H1 (cell line): ENCODE data around the gene EEF1G. TPM values are rescaled to one million over a fixed set of nuclear protein-coding genes. Genes with fewer than 3 reads are reported as not detected.

Source experiments
- CTCF ChIA-PET: fragments of 300-600 bp; sonication (Branson Sonifier 250); formaldehyde crosslinking; loops from one replicate; lab custom pipeline; 2021; ENCODE audit not compliant: partially characterized antibody; lab: Charles Lee
- POLR2A ChIA-PET: fragments of 300-600 bp; sonication (Branson Sonifier 250); formaldehyde crosslinking; loops from one replicate; lab custom pipeline; 2021; ENCODE audit warnings: inconsistent platforms; ENCODE audit not compliant: partially characterized antibody; lab: Charles Lee
- DNase-seq, 2 experiments: peaks; one replicate each; pipeline versions ENCODE4 v3.0.0 to v3.0.0-alpha.2; 2010 to 2022; ENCODE audit warnings: low spot score in 2 of 2, low read depth in 1 of 2, mixed read lengths in 1 of 2
- FAIRE-seq: peaks from 2 replicates; lab custom pipeline; 2011; peaks lifted over from hg19 to GRCh38; lab: Jason Lieb, UNC
- H2AFZ ChIP-seq: 2 replicates; pipeline ENCODE4 v1.8.1; 2012; ENCODE audit warnings: low read length, inconsistent platforms
- H2AK5ac ChIP-seq: 2 replicates; pipeline ENCODE4 v1.6.1; 2013; ENCODE audit warnings: low read depth, low read length
- H2BK120ac ChIP-seq: replicated peaks from 2 replicates; pipeline ENCODE3; 2013; ENCODE audit warnings: low read depth, low read length, inconsistent platforms
- H2BK12ac ChIP-seq: 2 replicates; pipeline ENCODE4 v1.6.1; 2013; ENCODE audit warnings: low read depth, low read length
- H2BK15ac ChIP-seq: 2 replicates; pipeline ENCODE4 v1.6.1; 2013; ENCODE audit warnings: low read length
- H2BK20ac ChIP-seq: 2 replicates; pipeline ENCODE4 v1.6.1; 2013; ENCODE audit warnings: low read length
- H2BK5ac ChIP-seq: 2 replicates; pipeline ENCODE4 v1.6.1; 2013; ENCODE audit warnings: low read depth, low read length
- H3K14ac ChIP-seq: 2 replicates; pipeline ENCODE4 v1.6.1; 2013; ENCODE audit warnings: inconsistent platforms; ENCODE audit not compliant: insufficient read length
- H3K18ac ChIP-seq: 2 replicates; pipeline ENCODE4 v1.6.1; 2013; ENCODE audit warnings: low read length; ENCODE audit errors: extremely low read depth
- H3K23ac ChIP-seq: 2 replicates; pipeline ENCODE4 v1.6.1; 2013; ENCODE audit warnings: inconsistent platforms; ENCODE audit not compliant: insufficient read length
- H3K23me2 ChIP-seq: 2 replicates; pipeline ENCODE4 v1.6.1; 2013; ENCODE audit warnings: low read depth, low read length
- H3K27ac ChIP-seq: 2 replicates; pipeline ENCODE4 v1.6.1; 2011; ENCODE audit warnings: low read depth, low read length, inconsistent platforms
- H3K27me3 ChIP-seq, 4 experiments: replicated peaks in 1 of 4; 1 replicate in 1 of 4; 2 replicates in 3 of 4; pipeline versions ENCODE4 v1.6.1 to v1.8.1; 2011 to 2013; ENCODE audit warnings: low read length in 3 of 4, mild to moderate bottlenecking in 3 of 4, inconsistent platforms in 2 of 4, mixed read lengths in 2 of 4, moderate library complexity in 1 of 4; ENCODE audit not compliant: control insufficient read depth in 3 of 4, insufficient read depth in 3 of 4; ENCODE audit errors: extremely low read depth in 1 of 4
- H3K36me3 ChIP-seq, 4 experiments: 2 replicates each; pipeline versions ENCODE4 v1.6.1 to v1.8.1; 2011 to 2013; ENCODE audit warnings: mild to moderate bottlenecking in 4 of 4, low read length in 3 of 4, moderate library complexity in 2 of 4, control low read depth in 1 of 4, inconsistent platforms in 1 of 4; ENCODE audit not compliant: insufficient read depth in 4 of 4, control insufficient read depth in 2 of 4
- H3K4ac ChIP-seq: replicated peaks from 2 replicates; pipeline ENCODE3; 2013; ENCODE audit warnings: low read length, low read depth, mixed read lengths, inconsistent platforms; ENCODE audit not compliant: insufficient read length
- H3K4me1 ChIP-seq, 4 experiments: replicated peaks in 1 of 4; 1 replicate in 1 of 4; 2 replicates in 3 of 4; pipeline versions ENCODE4 v1.6.1 to v1.8.1; 2011 to 2013; ENCODE audit warnings: low read length in 3 of 4, inconsistent platforms in 2 of 4, mixed read lengths in 1 of 4; ENCODE audit not compliant: insufficient read depth in 4 of 4, control insufficient read depth in 3 of 4
- H3K4me2 ChIP-seq, 2 experiments: 2 replicates each; pipeline versions ENCODE4 v1.6.1 to v1.8.1; 2011 to 2013; ENCODE audit warnings: low read depth in 2 of 2, low read length in 2 of 2, control low read depth in 1 of 2, inconsistent platforms in 1 of 2, mild to moderate bottlenecking in 1 of 2; ENCODE audit not compliant: insufficient read depth in 1 of 2
- H3K4me3 ChIP-seq, 4 experiments: fragments of 200-600, 300-600 bp in 1 of 4; sonication (generic), shearing (Covaris generic), sonication (Bioruptor Twin) in 1 of 4; 2 replicates each; pipeline versions ENCODE4 v1.5.1 to v1.8.1; 2011 to 2016; ENCODE audit warnings: low read length in 4 of 4, low read depth in 3 of 4, control low read depth in 2 of 4, inconsistent platforms in 2 of 4, mild to moderate bottlenecking in 2 of 4, mixed read lengths in 1 of 4, moderate library complexity in 1 of 4; ENCODE audit not compliant: insufficient read depth in 2 of 4; ENCODE audit errors: extremely low read depth in 1 of 4
- H3K56ac ChIP-seq: replicated peaks from 2 replicates; pipeline ENCODE3; 2013; ENCODE audit warnings: low read depth, mild to moderate bottlenecking, mixed read lengths, low read length, inconsistent platforms; ENCODE audit not compliant: insufficient read length
- H3K79me1 ChIP-seq: 2 replicates; pipeline ENCODE4 v1.6.1; 2013; ENCODE audit warnings: low read depth, low read length, control low read depth
- H3K79me2 ChIP-seq, 2 experiments: 2 replicates each; pipeline versions ENCODE4 v1.6.1 to v1.8.1; 2012 to 2013; ENCODE audit warnings: low read length in 2 of 2, mild to moderate bottlenecking in 2 of 2, inconsistent platforms in 1 of 2; ENCODE audit not compliant: insufficient read depth in 2 of 2, control insufficient read depth in 1 of 2
- H3K9ac ChIP-seq, 4 experiments: replicated peaks in 1 of 4; 1 replicate in 1 of 4; 2 replicates in 3 of 4; pipeline versions ENCODE4 v1.6.1 to v1.8.1; 2011 to 2013; ENCODE audit warnings: low read depth in 3 of 4, low read length in 3 of 4, control low read depth in 2 of 4, mild to moderate bottlenecking in 2 of 4, moderate library complexity in 2 of 4, inconsistent platforms in 1 of 4; ENCODE audit errors: extremely low read depth in 1 of 4
- H3K9me3 ChIP-seq, 2 experiments: 2 replicates each; pipeline versions ENCODE4 v1.6.1 to v1.8.1; 2012 to 2013; ENCODE audit warnings: mild to moderate bottlenecking in 2 of 2, moderate library complexity in 2 of 2, control low read depth in 1 of 2, inconsistent platforms in 1 of 2, low read depth in 1 of 2, low read length in 1 of 2, mixed read lengths in 1 of 2; ENCODE audit not compliant: insufficient read depth in 2 of 2
- H4K20me1 ChIP-seq, 2 experiments: replicated peaks in 1 of 2; 2 replicates each; pipeline versions ENCODE3 to v1.8.1; 2011 to 2013; ENCODE audit warnings: inconsistent platforms in 2 of 2, low read length in 2 of 2, mild to moderate bottlenecking in 1 of 2; ENCODE audit not compliant: insufficient read depth in 2 of 2, control insufficient read depth in 1 of 2
- H4K5ac ChIP-seq: 2 replicates; pipeline ENCODE4 v1.6.1; 2013; ENCODE audit warnings: low read length, low read depth, mixed read lengths, inconsistent platforms; ENCODE audit not compliant: insufficient read length
- H4K8ac ChIP-seq: 2 replicates; pipeline ENCODE4 v1.8.0; 2013; ENCODE audit warnings: mild to moderate bottlenecking, moderate library complexity, low read length, inconsistent platforms; ENCODE audit not compliant: insufficient read depth; ENCODE audit errors: extremely low read depth
- H4K91ac ChIP-seq: replicated peaks from 2 replicates; pipeline ENCODE3; 2013; ENCODE audit warnings: low read length, mixed read lengths, inconsistent platforms; ENCODE audit not compliant: insufficient read length
- EGR1 ChIP-seq: IDR thresholded peaks from 2 replicates; pipeline ENCODE4 v1.6.1; 2011; ENCODE audit warnings: low read depth, low read length, borderline replicate concordance
- GABPA ChIP-seq: IDR thresholded peaks from 2 replicates; pipeline ENCODE4 v1.6.1; 2011; ENCODE audit warnings: mild to moderate bottlenecking, low read length, moderate library complexity, borderline replicate concordance; ENCODE audit not compliant: insufficient read depth
- RNF2 ChIP-seq: fragments of 200-900, 300-1000 bp; sonication (generic); IDR thresholded peaks from 2 replicates; pipeline ENCODE4 v1.7.1; 2016; ENCODE audit warnings: borderline replicate concordance, low read depth, mild to moderate bottlenecking, antibody characterized with exemption, low read length; ENCODE audit not compliant: poor library complexity, severe bottlenecking; ENCODE audit errors: missing control alignments
- SP2 ChIP-seq: IDR thresholded peaks from 2 replicates; pipeline ENCODE4 v1.6.1; 2012; ENCODE audit warnings: mild to moderate bottlenecking, low read length, inconsistent platforms
- SUZ12 ChIP-seq: fragments of 200-600 bp; sonication (generic); IDR thresholded peaks from 2 replicates; pipeline ENCODE4 v1.6.1; 2012; ENCODE audit warnings: mild to moderate bottlenecking, inconsistent platforms, low read length, moderate library complexity, mixed read lengths
- ZNF274 ChIP-seq: IDR thresholded peaks from 2 replicates; pipeline ENCODE4 v1.7.0; 2012; ENCODE audit warnings: low read length, borderline replicate concordance; ENCODE audit errors: extremely low read depth
- WGBS, 2 experiments: shearing (Covaris generic) in 1 of 2; methylation state at CpG; one replicate each; pipeline versions ENCODE4 v1.1.6 to v1.1.7; 2013 to 2015; ENCODE audit warnings: low lambda C conversion rate in 2 of 2, mixed read lengths in 2 of 2, inconsistent platforms in 1 of 2, low coverage in 1 of 2, missing lambda C conversion rate in 1 of 2; ENCODE audit not compliant: insufficient replicate concordance in 2 of 2, insufficient coverage in 1 of 2, insufficient read length in 1 of 2; ENCODE audit errors: extremely low coverage in 1 of 2, missing lambda C conversion rate in 1 of 2; 5-methylcytosine and 5-hydroxymethylcytosine counted together
- polyA plus RNA-seq, 7 experiments: library from polyadenylated mRNA; depleted of rRNA in 3 of 7; stranded (reverse) in 5 of 7; unstranded in 2 of 7; fragments of >200 nt in 5 of 7; fragments of 200-250 nt in 2 of 7; gene quantifications; 1 replicate in 5 of 7; 2 replicates in 1 of 7; 4 replicates in 1 of 7; pipeline versions ENCODE4 v1.2.1 to v1.2.3, GENCODE V29; 2011 to 2013; ENCODE audit warnings: missing spikeins in 2 of 7, mixed read lengths in 2 of 7
- total RNA-seq: library from RNA; stranded (reverse); fragmentation: NEBNext Ultra II Directional; extraction: Animal tissue kit (Norgen Biotek cat#: 25700); gene quantifications from 2 replicates; pipeline ENCODE4 v1.2.1, GENCODE V29; 2021

EEF1G gene
- total and polyA plus RNA-seq, 2 of the 8 experiments (the other 6 are each of a cell fraction or from before 2014, with no cell fraction given), result 1,627 to 1,996 TPM

DNA sequence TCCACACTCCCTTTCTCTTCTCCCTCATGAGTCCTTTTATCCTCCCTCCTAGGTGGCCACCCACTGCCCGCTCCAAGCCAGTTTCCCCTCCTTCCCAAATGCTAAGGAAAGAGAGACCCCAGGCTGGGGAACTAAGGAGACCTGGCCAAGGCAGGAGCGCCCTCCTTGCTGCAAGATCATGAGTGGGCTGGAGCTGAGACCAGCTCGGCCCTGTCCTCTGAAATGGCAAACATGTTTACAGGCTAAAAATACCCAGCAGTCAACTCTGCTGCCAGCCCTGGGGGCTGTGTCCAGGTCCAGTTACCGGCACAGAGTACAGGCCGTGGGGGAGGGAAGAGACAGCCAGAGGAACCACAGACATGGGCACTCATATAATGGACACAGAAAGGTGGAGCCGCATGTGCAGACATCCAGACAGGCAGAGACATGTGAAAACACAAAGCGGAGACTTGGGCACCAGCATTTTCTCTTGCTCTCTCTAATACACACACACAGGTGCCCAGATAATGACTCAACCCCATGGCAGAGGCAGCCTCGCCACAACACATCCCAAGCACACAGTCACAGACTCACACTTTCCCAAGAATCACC lies 25.9 kb downstream of the EEF1G start:
- Histone ChIP-seq H3K9ac (no peak overlapping the region), H3K4ac (no peak overlapping the region), H2AK5ac (peak overlapping the region; percentile 26; the same call in 1 of the 2 replicates), H3K18ac (peak overlapping the region; percentile 13; the same call in 1 of the 2 replicates), H2BK120ac (no peak overlapping the region), H3K4me1 (peaks cover 8 to 40% (median 25%) of the 10 kb centered on the region in 4 experiments), H3K4me3 (peak overlapping the region; percentile 38 to 73 (median 47); a peak in 5 of 8 replicates), H3K79me1 (0 out of 2 replicates have a peak, but pooled peaks cover 3% of the 10 kb centered on the region), H3K56ac (no peak overlapping the region), H3K36me3 (no peaks in the 10 kb centered on the region), H3K14ac (no peak overlapping the region), H4K5ac (no peak overlapping the region), H4K20me1 (peaks cover 8 to 13% of the 10 kb centered on the region in 2 experiments), H3K23ac (no peak overlapping the region), H4K8ac (no peak overlapping the region), H2BK20ac (no peak overlapping the region), H2BK15ac (0 out of 2 replicates have a peak overlapping the region, but pooled peaks have one; percentile 12), H4K91ac (no peak overlapping the region), H2BK5ac (no peak overlapping the region), H3K79me2 (no peaks in the 10 kb centered on the region), H2BK12ac (no peak overlapping the region; the same call in 1 of the 2 replicates), H2AFZ (no peak overlapping the region)
- FAIRE-seq, result no peak
- WGBS, 2 experiments, result 63% methylated on average over 8 of the region's 8 CpGs; no CpG with 5 or more reads in 1 of the 2 experiments
- ChIA-PET POLR2A (interaction anchor here (0.6 to 20.3 kb wide), 6 partner anchors 21 to 142 kb away, joined by 3 to 336 read pairs (median 3); partner anchors contain the start of gene EEF1G), CTCF (interaction anchor here (0.8 to 2.1 kb wide), 7 partner anchors 10 to 208 kb away, joined by 3 to 12 read pairs (median 5); no protein-coding TSS in a partner anchor)
- no peak for DNase-seq
- TF ChIP-seq SUZ12 (peak; percentile 53; the same call in 1 of the 2 replicates), GABPA (no peak), RNF2 (no peak), EGR1 (no peak), SP2 (no peak), ZNF274 (no peak)
- TF ChIP-seq, all 59 proteins: peak for 1
- peaks cover 27% of the 10 kb centered on the region for H3K23me2 ChIP-seq
- H3K4me2 ChIP-seq, result peak overlapping the region; percentile 87 to 97
- no peaks in the 10 kb centered on the region for H3K9me3 ChIP-seq
- no peak overlapping the region for H3K27ac ChIP-seq
- H3K27me3 ChIP-seq, result peaks cover 34 to 66% (median 61%) of the 10 kb centered on the region in 4 experiments
